Keratinocyte (primary cell): ENCODE results near the gene MED17. TPM values are rescaled to one million over a fixed set of nuclear protein-coding genes. Genes with fewer than 3 reads are reported as not detected.
A peak's percentile ranks its signal among the peaks of the same experiment; 100 is the strongest.

Experiments
- DNase-seq: peaks from one replicate; pipeline ENCODE4 v3.0.0-alpha.2; 2011; ENCODE audit warnings: low read depth, missing footprints, low spot score
- FAIRE-seq: peaks from 2 replicates; lab custom pipeline; 2011; peaks lifted over from hg19 to GRCh38; lab: Jason Lieb, UNC
- H2AFZ ChIP-seq: 2 replicates; pipeline ENCODE4 v1.6.0; 2012; ENCODE audit warnings: low read length, control low read depth, inconsistent platforms; ENCODE audit not compliant: control insufficient read depth
- H3K27ac ChIP-seq: 2 replicates; pipeline ENCODE4 v1.5.1; 2011; ENCODE audit warnings: low read length; ENCODE audit not compliant: control insufficient read depth, insufficient read depth
- H3K27me3 ChIP-seq: 3 replicates; pipeline ENCODE4 v1.6.0; 2011; ENCODE audit warnings: low read length; ENCODE audit not compliant: control insufficient read depth, insufficient read depth; ENCODE audit errors: extremely low read depth
- H3K36me3 ChIP-seq, 2 experiments: 2 replicates in 1 of 2; 3 replicates in 1 of 2; pipeline ENCODE4 v1.5.1; 2011; ENCODE audit warnings: low read length in 2 of 2, mild to moderate bottlenecking in 1 of 2; ENCODE audit not compliant: control insufficient read depth in 2 of 2, insufficient read depth in 2 of 2; ENCODE audit errors: extremely low read depth in 1 of 2
- H3K4me1 ChIP-seq: 3 replicates; pipeline ENCODE4 v1.5.1; 2011; ENCODE audit warnings: low read length; ENCODE audit not compliant: control insufficient read depth, insufficient read depth; ENCODE audit errors: extremely low read depth
- H3K4me2 ChIP-seq: 3 replicates; pipeline ENCODE4 v1.6.0; 2011; ENCODE audit warnings: low read depth, low read length; ENCODE audit not compliant: control insufficient read depth, insufficient read depth; ENCODE audit errors: extremely low read depth
- H3K4me3 ChIP-seq, 3 experiments: fragments of 200-600 bp in 1 of 3; sonication (generic) in 1 of 3; 2 replicates in 2 of 3; 3 replicates in 1 of 3; pipeline ENCODE4 v1.5.1; 2011 to 2016; ENCODE audit warnings: low read length in 3 of 3, mild to moderate bottlenecking in 3 of 3, control low read depth in 2 of 3, inconsistent platforms in 1 of 3, low read depth in 1 of 3, mixed read lengths in 1 of 3, mixed run types in 1 of 3, moderate library complexity in 1 of 3; ENCODE audit not compliant: control insufficient read depth in 2 of 3, insufficient read depth in 2 of 3; ENCODE audit errors: extremely low read depth in 1 of 3
- H3K79me2 ChIP-seq: 2 replicates; pipeline ENCODE4 v1.6.0; 2012; ENCODE audit warnings: low read length; ENCODE audit not compliant: control insufficient read depth, insufficient read depth
- H3K9ac ChIP-seq: 3 replicates; pipeline ENCODE4 v1.6.0; 2011; ENCODE audit warnings: low read length; ENCODE audit not compliant: control insufficient read depth, insufficient read depth; ENCODE audit errors: extremely low read depth
- H3K9me1 ChIP-seq: 3 replicates; pipeline ENCODE4 v1.6.0; 2011; ENCODE audit warnings: low read length; ENCODE audit not compliant: control insufficient read depth, insufficient read depth; ENCODE audit errors: extremely low read depth
- H3K9me3 ChIP-seq: 2 replicates; pipeline ENCODE4 v1.5.1; 2012; ENCODE audit warnings: low read depth, low read length; ENCODE audit not compliant: control insufficient read depth
- H4K20me1 ChIP-seq: 3 replicates; pipeline ENCODE4 v1.6.0; 2011; ENCODE audit warnings: low read length; ENCODE audit not compliant: control insufficient read depth, insufficient read depth; ENCODE audit errors: extremely low read depth
- EZH2 ChIP-seq: IDR thresholded peaks from one replicate; pipeline ENCODE4 v1.6.1; 2012; ENCODE audit warnings: inconsistent platforms, mild to moderate bottlenecking, low read length, moderate library complexity
- dilution Hi-C: fragments of 300-500 bp; cut with MboI; formaldehyde crosslinking; loops from one replicate; pipeline ENCODE4 v1.7.0; 2020; ENCODE audit warnings: low sequenced_read_pairs; ENCODE audit not compliant: extremely low pct_ligation_motif_present
- polyA plus RNA-seq, 5 experiments: library from polyadenylated mRNA; depleted of rRNA in 3 of 5; stranded (reverse) in 3 of 5; stranded (forward) in 1 of 5; unstranded in 1 of 5; fragments of >200 nt; gene quantifications; 1 replicate in 1 of 5; 2 replicates in 3 of 5; 3 replicates in 1 of 5; pipeline versions ENCODE4 v1.2.1 to v1.2.3, GENCODE V29; 2011 to 2012; ENCODE audit warnings: missing spikeins in 2 of 5, low read depth in 1 of 5, low replicate concordance in 1 of 5
- TF ChIP-seq, protein P1 (sequence below), 3 experiments: IDR thresholded peaks in 1 of 3; conservative IDR thresholded peaks in 1 of 3; optimal IDR thresholded peaks in 1 of 3; 2 replicates in 2 of 3; 3 replicates in 1 of 3; pipeline versions ENCODE3 to v1.5.1; 2011; ENCODE audit warnings: low read length in 3 of 3, mild to moderate bottlenecking in 3 of 3, moderate library complexity in 2 of 3, control low read depth in 1 of 3, inconsistent platforms in 1 of 3; ENCODE audit not compliant: insufficient read depth in 2 of 3; ENCODE audit errors: extremely low read depth in 1 of 3

The MED17 gene
- polyA plus RNA-seq, 1 donor (not counting 4 experiments of a cell fraction or from before 2014, with no cell fraction given): 25.1 TPM

- peaks cover 45% of the 10 kb centered on the region for H3K79me2 ChIP-seq
- DNase-seq: no peak
- TF ChIP-seq, protein P1, sequence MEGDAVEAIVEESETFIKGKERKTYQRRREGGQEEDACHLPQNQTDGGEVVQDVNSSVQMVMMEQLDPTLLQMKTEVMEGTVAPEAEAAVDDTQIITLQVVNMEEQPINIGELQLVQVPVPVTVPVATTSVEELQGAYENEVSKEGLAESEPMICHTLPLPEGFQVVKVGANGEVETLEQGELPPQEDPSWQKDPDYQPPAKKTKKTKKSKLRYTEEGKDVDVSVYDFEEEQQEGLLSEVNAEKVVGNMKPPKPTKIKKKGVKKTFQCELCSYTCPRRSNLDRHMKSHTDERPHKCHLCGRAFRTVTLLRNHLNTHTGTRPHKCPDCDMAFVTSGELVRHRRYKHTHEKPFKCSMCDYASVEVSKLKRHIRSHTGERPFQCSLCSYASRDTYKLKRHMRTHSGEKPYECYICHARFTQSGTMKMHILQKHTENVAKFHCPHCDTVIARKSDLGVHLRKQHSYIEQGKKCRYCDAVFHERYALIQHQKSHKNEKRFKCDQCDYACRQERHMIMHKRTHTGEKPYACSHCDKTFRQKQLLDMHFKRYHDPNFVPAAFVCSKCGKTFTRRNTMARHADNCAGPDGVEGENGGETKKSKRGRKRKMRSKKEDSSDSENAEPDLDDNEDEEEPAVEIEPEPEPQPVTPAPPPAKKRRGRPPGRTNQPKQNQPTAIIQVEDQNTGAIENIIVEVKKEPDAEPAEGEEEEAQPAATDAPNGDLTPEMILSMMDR (optimal IDR thresholded peaks at IDR 0.05 in 1 of 3, IDR thresholded peaks at IDR 0.05 in 1 of 3, conservative IDR thresholded peaks at IDR 0.05 in 1 of 3; ENCODE audit: extremely low read depth in 1 of 3, insufficient read depth in 2 of 3, low read length in 3 of 3): no peak
- no peak for TF ChIP-seq EZH2
These were observed 42.2 kb upstream of the MED17 start for GRCh38 chr11:93741882-93742226.

DNA sequence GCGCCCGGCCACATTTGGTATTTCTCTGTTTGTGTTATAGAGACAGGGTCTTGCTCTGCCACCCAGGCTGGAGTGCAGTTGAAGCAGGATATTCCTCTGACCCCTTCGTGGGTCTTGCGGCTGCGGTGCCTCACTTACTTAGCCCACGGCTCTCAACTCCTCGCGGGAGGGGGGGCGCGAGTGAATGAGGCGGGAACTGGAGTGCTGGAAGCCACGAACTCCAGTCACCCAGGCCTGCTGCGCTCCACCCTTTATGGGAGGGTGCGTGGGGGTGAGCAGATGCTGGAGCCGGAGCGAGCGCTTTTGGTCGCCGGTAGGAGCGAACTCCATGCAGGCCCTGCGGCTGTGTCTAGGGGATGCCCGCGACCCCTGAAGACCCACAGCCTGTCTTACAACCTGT is 40.8 kb upstream of the MED17 start:
- DNase-seq (no peak), FAIRE-seq (no peak)
- Histone ChIP-seq H4K20me1 (peaks cover 5% of the 10 kb centered on the region), H3K79me2 (peaks cover 30% of the 10 kb centered on the region), H3K4me3 (no peak overlapping the region), H3K9ac (no peak overlapping the region), H3K27me3 (no peaks in the 10 kb centered on the region), H3K36me3 (peaks cover 2 to 17% of the 10 kb centered on the region in 2 experiments), H3K4me2 (no peak overlapping the region), H3K27ac (no peak overlapping the region), H3K9me1 (no peaks in the 10 kb centered on the region), H2AFZ (no peak overlapping the region), H3K9me3 (no peaks in the 10 kb centered on the region), H3K4me1 (no peaks in the 10 kb centered on the region)
- TF ChIP-seq, protein P1 (optimal IDR thresholded peaks at IDR 0.05 in 1 of 3, IDR thresholded peaks at IDR 0.05 in 1 of 3, conservative IDR thresholded peaks at IDR 0.05 in 1 of 3; ENCODE audit: extremely low read depth in 1 of 3, insufficient read depth in 2 of 3, low read length in 3 of 3): no peak
- TF ChIP-seq EZH2: no peak
- dilution Hi-C loops: no loop called here

More at GRCh38 chr11:93741882-93742226, 42.2 kb upstream of the MED17 start:
- H3K4me3 ChIP-seq: peak overlapping the region; percentile 76 to 92 (median 87)
- peaks cover 8 to 26% of the 10 kb centered on the region in 2 experiments for H3K36me3 ChIP-seq
- peak overlapping the region; percentile 98 for H3K4me2 ChIP-seq
- peak overlapping the region; percentile 92 for H3K27ac ChIP-seq
- H4K20me1 ChIP-seq: peaks cover 15% of the 10 kb centered on the region
- FAIRE-seq: no peak
- no peaks in the 10 kb centered on the region for H3K9me1 ChIP-seq
- dilution Hi-C loops: no loop called here
- H3K9ac ChIP-seq: peak overlapping the region; percentile 98
- H3K9me3 ChIP-seq: no peaks in the 10 kb centered on the region
- H3K27me3 ChIP-seq: no peaks in the 10 kb centered on the region
- H3K4me1 ChIP-seq: peaks cover 12% of the 10 kb centered on the region
- peak overlapping the region; percentile 100 for H2AFZ ChIP-seq
